Measurements from ENCODE around the gene F12. TPM values are rescaled to one million over a fixed set of nuclear protein-coding genes. Genes with fewer than 3 reads are reported as not detected.

The F12 gene
- total and polyA plus RNA-seq, 10 donors: 0.60 to 2.3 (median 1.1) TPM

DNA sequence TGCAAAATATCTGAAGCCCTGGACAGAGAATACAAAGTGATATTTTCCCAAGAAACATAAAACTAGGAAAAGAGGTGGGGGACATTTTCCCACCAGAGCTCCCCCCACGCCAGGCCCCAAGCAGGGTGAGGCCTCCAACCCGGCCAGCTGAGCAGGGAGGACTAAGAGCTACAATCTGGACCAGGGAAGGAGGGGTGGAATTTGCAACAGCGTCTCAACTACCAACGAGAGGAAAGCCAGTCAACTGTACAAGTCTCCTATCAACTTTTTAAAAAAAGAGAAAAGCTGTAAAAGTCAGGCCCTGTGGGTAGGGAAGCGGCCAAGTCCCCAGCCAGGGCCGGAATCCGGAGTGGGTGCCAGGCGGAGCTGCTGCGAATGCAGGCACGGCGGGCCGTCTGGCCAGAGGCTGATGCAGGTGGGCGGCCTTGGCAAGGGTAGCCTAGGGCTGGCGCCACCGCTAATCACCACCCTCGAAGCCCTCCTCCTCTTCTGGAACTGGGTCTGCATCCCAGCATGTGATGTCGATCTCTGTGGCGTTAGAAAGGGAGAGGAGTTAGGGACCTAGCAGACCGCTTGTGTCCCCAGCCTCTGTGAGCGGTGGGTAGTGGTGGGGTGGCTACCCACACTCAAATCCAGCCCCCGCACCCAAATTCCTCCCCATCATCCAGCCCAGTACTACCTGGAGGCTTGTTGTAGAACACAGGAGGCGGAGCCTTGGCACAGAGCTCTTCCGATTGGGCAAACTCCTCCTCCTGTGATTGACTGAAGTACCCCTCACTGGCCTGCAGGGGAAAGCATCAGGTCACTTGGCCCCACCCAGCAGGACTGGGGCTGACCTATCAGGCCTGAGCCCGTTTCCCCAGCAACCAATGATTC lies 47.9 kb upstream of the F12 start:
- H3K4me3 ChIP-seq: no peak overlapping the region
- H3K27me3 ChIP-seq (replicated peaks in 1 of 7): peaks cover 0 to 4% (median 0%) of the 10 kb centered on the region in 7 donors
- H3K4me1 ChIP-seq: peaks cover 17 to 64% (median 51%) of the 10 kb centered on the region in 6 donors
- H3K27ac ChIP-seq: peak overlapping the region in 2 of 8 donors; percentile 91 to 93
- H3K9me3 ChIP-seq: no peaks in the 10 kb centered on the region
- H3K36me3 ChIP-seq: peaks cover 0 to 18% (median 2%) of the 10 kb centered on the region in 6 donors
- intact Hi-C loops (cut with DNase I; ENCODE audit: low total_unique reads): loop anchor here (10.0 kb wide), 1 partner anchor 142 kb away; the partner anchor contains the start of gene MXD3
- DNase-seq: peak; percentile 86
- WGBS, 5 donors: 80 to 89% (median 87%) methylated on average over 21 to 24 of the region's 24 CpGs
- TF ChIP-seq POLR2A (IDR thresholded peaks at IDR 0.05): no peak
- TF ChIP-seq, protein P1, sequence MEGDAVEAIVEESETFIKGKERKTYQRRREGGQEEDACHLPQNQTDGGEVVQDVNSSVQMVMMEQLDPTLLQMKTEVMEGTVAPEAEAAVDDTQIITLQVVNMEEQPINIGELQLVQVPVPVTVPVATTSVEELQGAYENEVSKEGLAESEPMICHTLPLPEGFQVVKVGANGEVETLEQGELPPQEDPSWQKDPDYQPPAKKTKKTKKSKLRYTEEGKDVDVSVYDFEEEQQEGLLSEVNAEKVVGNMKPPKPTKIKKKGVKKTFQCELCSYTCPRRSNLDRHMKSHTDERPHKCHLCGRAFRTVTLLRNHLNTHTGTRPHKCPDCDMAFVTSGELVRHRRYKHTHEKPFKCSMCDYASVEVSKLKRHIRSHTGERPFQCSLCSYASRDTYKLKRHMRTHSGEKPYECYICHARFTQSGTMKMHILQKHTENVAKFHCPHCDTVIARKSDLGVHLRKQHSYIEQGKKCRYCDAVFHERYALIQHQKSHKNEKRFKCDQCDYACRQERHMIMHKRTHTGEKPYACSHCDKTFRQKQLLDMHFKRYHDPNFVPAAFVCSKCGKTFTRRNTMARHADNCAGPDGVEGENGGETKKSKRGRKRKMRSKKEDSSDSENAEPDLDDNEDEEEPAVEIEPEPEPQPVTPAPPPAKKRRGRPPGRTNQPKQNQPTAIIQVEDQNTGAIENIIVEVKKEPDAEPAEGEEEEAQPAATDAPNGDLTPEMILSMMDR (IDR thresholded peaks at IDR 0.05 in 8 of 11, conservative IDR thresholded peaks at IDR 0.05 in 3 of 11): peak; percentile 35 to 82 (median 66)

DNA sequence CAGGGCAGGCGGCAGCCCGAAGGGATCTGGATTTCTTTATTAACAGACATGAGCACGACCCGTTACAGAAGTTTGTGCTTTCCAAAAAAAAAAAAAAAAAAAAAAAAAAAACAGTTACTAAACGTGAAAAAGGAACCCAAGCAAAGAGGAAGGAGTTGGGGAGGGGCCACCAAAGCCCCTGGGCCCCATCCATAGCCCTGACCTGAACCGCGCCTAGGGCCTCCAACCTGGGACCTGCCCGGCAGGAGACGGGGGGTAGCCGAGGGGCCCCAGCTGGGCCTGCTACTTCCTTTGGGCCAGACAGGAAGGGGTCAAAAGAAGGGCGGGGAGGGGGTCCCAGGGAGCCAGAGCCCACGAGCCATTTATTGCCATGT lies 47.2 kb upstream of the F12 start:
- H3K27ac ChIP-seq: peak overlapping the region in 4 of 8 donors; percentile 85 to 95 (median 92)
- TF ChIP-seq POLR2A (IDR thresholded peaks at IDR 0.05): no peak
- TF ChIP-seq, protein P1 (IDR thresholded peaks at IDR 0.05 in 8 of 11, conservative IDR thresholded peaks at IDR 0.05 in 3 of 11): peak in 6 of 11 experiments; percentile 39 to 75 (median 58)
- no peak for TF ChIP-seq POLR2AphosphoS5 (IDR thresholded peaks at IDR 0.05)
- peaks cover 0 to 4% (median 0%) of the 10 kb centered on the region in 7 donors for H3K27me3 ChIP-seq (replicated peaks in 1 of 7)
- WGBS, 5 donors: 17 to 29% (median 23%) methylated on average over 12 of the region's 12 CpGs
- peaks cover 0 to 18% (median 2%) of the 10 kb centered on the region in 6 donors for H3K36me3 ChIP-seq
- intact Hi-C loops (cut with DNase I; ENCODE audit: low total_unique reads): loop anchor here (10.0 kb wide), 1 partner anchor 142 kb away; the partner anchor contains the start of gene MXD3
- DNase-seq: no peak
- H3K9me3 ChIP-seq: no peaks in the 10 kb centered on the region
- peaks cover 14 to 58% (median 44%) of the 10 kb centered on the region in 6 donors for H3K4me1 ChIP-seq
- H3K4me3 ChIP-seq: peak overlapping the region in 5 of 8 donors; percentile 61 to 83 (median 69)

DNA sequence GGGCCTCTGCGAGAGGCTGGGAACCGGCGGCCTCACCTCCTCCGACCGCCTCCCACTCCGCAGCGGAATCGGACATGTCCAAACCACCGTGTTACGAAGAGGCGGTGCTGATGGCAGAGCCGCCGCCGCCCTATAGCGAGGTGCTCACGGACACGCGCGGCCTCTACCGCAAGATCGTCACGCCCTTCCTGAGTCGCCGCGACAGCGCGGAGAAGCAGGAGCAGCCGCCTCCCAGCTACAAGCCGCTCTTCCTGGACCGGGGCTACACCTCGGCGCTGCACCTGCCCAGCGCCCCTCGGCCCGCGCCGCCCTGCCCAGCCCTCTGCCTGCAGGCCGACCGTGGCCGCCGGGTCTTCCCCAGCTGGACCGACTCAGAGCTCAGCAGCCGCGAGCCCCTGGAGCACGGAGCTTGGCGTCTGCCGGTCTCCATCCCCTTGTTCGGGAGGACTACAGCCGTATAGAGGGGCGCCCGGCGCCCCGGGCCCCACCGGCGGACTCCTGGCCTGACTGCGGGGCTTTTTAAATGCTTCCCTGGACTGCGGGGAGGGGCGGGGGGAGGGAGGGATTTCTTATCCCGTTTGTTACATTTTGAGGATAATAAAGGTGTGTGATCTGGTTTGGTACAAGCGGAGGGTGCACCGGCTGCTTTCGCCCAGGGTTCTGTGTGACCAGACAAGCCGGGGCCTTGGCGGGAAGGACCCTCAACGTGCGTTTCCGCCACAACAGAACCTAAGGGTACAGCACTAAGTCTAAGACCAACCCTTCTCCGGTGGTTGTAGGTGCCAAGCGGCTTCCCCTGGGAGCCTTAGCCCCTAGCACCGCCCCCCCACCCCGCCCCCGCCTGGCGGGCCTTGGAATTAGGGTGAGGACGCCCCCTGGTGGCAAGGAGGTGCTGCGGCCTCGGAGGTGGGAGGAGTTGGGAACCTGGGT lies 46.6 kb upstream of the F12 start:
- intact Hi-C loops (cut with DNase I; ENCODE audit: low total_unique reads): loop anchor here (10.0 kb wide), 1 partner anchor 141 kb away; the partner anchor contains the start of gene MXD3
- H3K36me3 ChIP-seq: peaks cover 0 to 18% (median 2%) of the 10 kb centered on the region in 6 donors
- peak overlapping the region; percentile 76 to 95 (median 90) for H3K27ac ChIP-seq
- peak overlapping the region; percentile 61 to 83 (median 71) for H3K4me3 ChIP-seq
- peaks cover 11 to 54% (median 41%) of the 10 kb centered on the region in 6 donors for H3K4me1 ChIP-seq
- H3K9me3 ChIP-seq: no peaks in the 10 kb centered on the region
- TF ChIP-seq POLR2A (IDR thresholded peaks at IDR 0.05) (peak in 1 of 3 donors; percentile 28), POLR2AphosphoS5 (IDR thresholded peaks at IDR 0.05) (peak; percentile 64 to 75 (median 65))
- TF ChIP-seq, protein P1 (IDR thresholded peaks at IDR 0.05 in 8 of 11, conservative IDR thresholded peaks at IDR 0.05 in 3 of 11): peak; percentile 84 to 99 (median 96)
- WGBS, 5 donors: 0 to 1% (median 0%) methylated on average over 31 to 76 of the region's 76 CpGs
- H3K27me3 ChIP-seq (replicated peaks in 1 of 7): peaks cover 0 to 4% (median 0%) of the 10 kb centered on the region in 7 donors
- DNase-seq: peak; percentile 98
